Occipital lobe (tissue), 2 donors: ENCODE data around the gene PLRG1. TPM values are rescaled to one million over a fixed set of nuclear protein-coding genes. Genes with fewer than 3 reads are reported as not detected.

Experiments used
- small RNA-seq: library from RNA; depleted of rRNA; stranded (forward); fragments of <200 nt; gene quantifications from one replicate; pipeline ENCODE3, GENCODE V24; 2014
- total RNA-seq: library from RNA; depleted of rRNA; stranded (reverse); fragments of >200 nt; gene quantifications from one replicate; pipeline ENCODE4 v1.2.3, GENCODE V29; 2014

The PLRG1 gene
- total RNA-seq, 1 donor from 2014 or later = 81.1 TPM

Small RNA genes lying within 50 kb of the gene (small RNA-seq; reads per million reads assigned to genes)
- not detected for gene RNU6-1285P

Other genes with a start within 250 kb of the PLRG1 start
- 3.7 TPM for gene DCHS2, start 58.6 kb downstream of the PLRG1 start, total RNA-seq
- gene FGB, start 12.6 kb upstream of the PLRG1 start, total RNA-seq = 2.8 TPM
- 2.8 TPM for gene FGA, start 40.3 kb upstream of the PLRG1 start, total RNA-seq
- 3.1 TPM for gene FGG, start 62.3 kb upstream of the PLRG1 start, total RNA-seq
- 0.78 TPM for gene LRAT, start 193.6 kb upstream of the PLRG1 start, total RNA-seq
- gene RBM46, start 230.9 kb upstream of the PLRG1 start, total RNA-seq = 0.31 TPM